H1 (cell line): ENCODE data around the gene THTPA. TPM values are rescaled to one million over a fixed set of nuclear protein-coding genes. Genes with fewer than 3 reads are reported as not detected.

ENCODE experiments used
- CTCF ChIA-PET: fragments of 300-600 bp; sonication (Branson Sonifier 250); formaldehyde crosslinking; loops from one replicate; lab custom pipeline; 2021; ENCODE audit not compliant: partially characterized antibody; lab: Charles Lee
- POLR2A ChIA-PET: fragments of 300-600 bp; sonication (Branson Sonifier 250); formaldehyde crosslinking; loops from one replicate; lab custom pipeline; 2021; ENCODE audit warnings: inconsistent platforms; ENCODE audit not compliant: partially characterized antibody; lab: Charles Lee
- DNase-seq, 2 experiments: peaks; one replicate each; pipeline versions ENCODE4 v3.0.0 to v3.0.0-alpha.2; 2010 to 2022; ENCODE audit warnings: low spot score in 2 of 2, low read depth in 1 of 2, mixed read lengths in 1 of 2
- FAIRE-seq: peaks from 2 replicates; lab custom pipeline; 2011; peaks lifted over from hg19 to GRCh38; lab: Jason Lieb, UNC
- H2AFZ ChIP-seq: 2 replicates; pipeline ENCODE4 v1.8.1; 2012; ENCODE audit warnings: low read length, inconsistent platforms
- H2AK5ac ChIP-seq: 2 replicates; pipeline ENCODE4 v1.6.1; 2013; ENCODE audit warnings: low read depth, low read length
- H2BK120ac ChIP-seq: replicated peaks from 2 replicates; pipeline ENCODE3; 2013; ENCODE audit warnings: low read depth, low read length, inconsistent platforms
- H2BK12ac ChIP-seq: 2 replicates; pipeline ENCODE4 v1.6.1; 2013; ENCODE audit warnings: low read depth, low read length
- H2BK15ac ChIP-seq: 2 replicates; pipeline ENCODE4 v1.6.1; 2013; ENCODE audit warnings: low read length
- H2BK20ac ChIP-seq: 2 replicates; pipeline ENCODE4 v1.6.1; 2013; ENCODE audit warnings: low read length
- H2BK5ac ChIP-seq: 2 replicates; pipeline ENCODE4 v1.6.1; 2013; ENCODE audit warnings: low read depth, low read length
- H3K14ac ChIP-seq: 2 replicates; pipeline ENCODE4 v1.6.1; 2013; ENCODE audit warnings: inconsistent platforms; ENCODE audit not compliant: insufficient read length
- H3K18ac ChIP-seq: 2 replicates; pipeline ENCODE4 v1.6.1; 2013; ENCODE audit warnings: low read length; ENCODE audit errors: extremely low read depth
- H3K23ac ChIP-seq: 2 replicates; pipeline ENCODE4 v1.6.1; 2013; ENCODE audit warnings: inconsistent platforms; ENCODE audit not compliant: insufficient read length
- H3K23me2 ChIP-seq: 2 replicates; pipeline ENCODE4 v1.6.1; 2013; ENCODE audit warnings: low read depth, low read length
- H3K27ac ChIP-seq: 2 replicates; pipeline ENCODE4 v1.6.1; 2011; ENCODE audit warnings: low read depth, low read length, inconsistent platforms
- H3K27me3 ChIP-seq, 4 experiments: replicated peaks in 1 of 4; 1 replicate in 1 of 4; 2 replicates in 3 of 4; pipeline versions ENCODE4 v1.6.1 to v1.8.1; 2011 to 2013; ENCODE audit warnings: low read length in 3 of 4, mild to moderate bottlenecking in 3 of 4, inconsistent platforms in 2 of 4, mixed read lengths in 2 of 4, moderate library complexity in 1 of 4; ENCODE audit not compliant: control insufficient read depth in 3 of 4, insufficient read depth in 3 of 4; ENCODE audit errors: extremely low read depth in 1 of 4
- H3K36me3 ChIP-seq, 4 experiments: 2 replicates each; pipeline versions ENCODE4 v1.6.1 to v1.8.1; 2011 to 2013; ENCODE audit warnings: mild to moderate bottlenecking in 4 of 4, low read length in 3 of 4, moderate library complexity in 2 of 4, control low read depth in 1 of 4, inconsistent platforms in 1 of 4; ENCODE audit not compliant: insufficient read depth in 4 of 4, control insufficient read depth in 2 of 4
- H3K4ac ChIP-seq: replicated peaks from 2 replicates; pipeline ENCODE3; 2013; ENCODE audit warnings: low read length, low read depth, mixed read lengths, inconsistent platforms; ENCODE audit not compliant: insufficient read length
- H3K4me1 ChIP-seq, 4 experiments: replicated peaks in 1 of 4; 1 replicate in 1 of 4; 2 replicates in 3 of 4; pipeline versions ENCODE4 v1.6.1 to v1.8.1; 2011 to 2013; ENCODE audit warnings: low read length in 3 of 4, inconsistent platforms in 2 of 4, mixed read lengths in 1 of 4; ENCODE audit not compliant: insufficient read depth in 4 of 4, control insufficient read depth in 3 of 4
- H3K4me2 ChIP-seq, 2 experiments: 2 replicates each; pipeline versions ENCODE4 v1.6.1 to v1.8.1; 2011 to 2013; ENCODE audit warnings: low read depth in 2 of 2, low read length in 2 of 2, control low read depth in 1 of 2, inconsistent platforms in 1 of 2, mild to moderate bottlenecking in 1 of 2; ENCODE audit not compliant: insufficient read depth in 1 of 2
- H3K4me3 ChIP-seq, 4 experiments: fragments of 200-600, 300-600 bp in 1 of 4; sonication (generic), shearing (Covaris generic), sonication (Bioruptor Twin) in 1 of 4; 2 replicates each; pipeline versions ENCODE4 v1.5.1 to v1.8.1; 2011 to 2016; ENCODE audit warnings: low read length in 4 of 4, low read depth in 3 of 4, control low read depth in 2 of 4, inconsistent platforms in 2 of 4, mild to moderate bottlenecking in 2 of 4, mixed read lengths in 1 of 4, moderate library complexity in 1 of 4; ENCODE audit not compliant: insufficient read depth in 2 of 4; ENCODE audit errors: extremely low read depth in 1 of 4
- H3K56ac ChIP-seq: replicated peaks from 2 replicates; pipeline ENCODE3; 2013; ENCODE audit warnings: low read depth, mild to moderate bottlenecking, mixed read lengths, low read length, inconsistent platforms; ENCODE audit not compliant: insufficient read length
- H3K79me1 ChIP-seq: 2 replicates; pipeline ENCODE4 v1.6.1; 2013; ENCODE audit warnings: low read depth, low read length, control low read depth
- H3K79me2 ChIP-seq, 2 experiments: 2 replicates each; pipeline versions ENCODE4 v1.6.1 to v1.8.1; 2012 to 2013; ENCODE audit warnings: low read length in 2 of 2, mild to moderate bottlenecking in 2 of 2, inconsistent platforms in 1 of 2; ENCODE audit not compliant: insufficient read depth in 2 of 2, control insufficient read depth in 1 of 2
- H3K9ac ChIP-seq, 4 experiments: replicated peaks in 1 of 4; 1 replicate in 1 of 4; 2 replicates in 3 of 4; pipeline versions ENCODE4 v1.6.1 to v1.8.1; 2011 to 2013; ENCODE audit warnings: low read depth in 3 of 4, low read length in 3 of 4, control low read depth in 2 of 4, mild to moderate bottlenecking in 2 of 4, moderate library complexity in 2 of 4, inconsistent platforms in 1 of 4; ENCODE audit errors: extremely low read depth in 1 of 4
- H3K9me3 ChIP-seq, 2 experiments: 2 replicates each; pipeline versions ENCODE4 v1.6.1 to v1.8.1; 2012 to 2013; ENCODE audit warnings: mild to moderate bottlenecking in 2 of 2, moderate library complexity in 2 of 2, control low read depth in 1 of 2, inconsistent platforms in 1 of 2, low read depth in 1 of 2, low read length in 1 of 2, mixed read lengths in 1 of 2; ENCODE audit not compliant: insufficient read depth in 2 of 2
- H4K20me1 ChIP-seq, 2 experiments: replicated peaks in 1 of 2; 2 replicates each; pipeline versions ENCODE3 to v1.8.1; 2011 to 2013; ENCODE audit warnings: inconsistent platforms in 2 of 2, low read length in 2 of 2, mild to moderate bottlenecking in 1 of 2; ENCODE audit not compliant: insufficient read depth in 2 of 2, control insufficient read depth in 1 of 2
- H4K5ac ChIP-seq: 2 replicates; pipeline ENCODE4 v1.6.1; 2013; ENCODE audit warnings: low read length, low read depth, mixed read lengths, inconsistent platforms; ENCODE audit not compliant: insufficient read length
- H4K8ac ChIP-seq: 2 replicates; pipeline ENCODE4 v1.8.0; 2013; ENCODE audit warnings: mild to moderate bottlenecking, moderate library complexity, low read length, inconsistent platforms; ENCODE audit not compliant: insufficient read depth; ENCODE audit errors: extremely low read depth
- H4K91ac ChIP-seq: replicated peaks from 2 replicates; pipeline ENCODE3; 2013; ENCODE audit warnings: low read length, mixed read lengths, inconsistent platforms; ENCODE audit not compliant: insufficient read length
- ATF2 ChIP-seq: IDR thresholded peaks from 2 replicates; pipeline ENCODE4 v1.6.1; 2012; ENCODE audit warnings: low read length, inconsistent platforms
- BACH1 ChIP-seq: IDR thresholded peaks from 2 replicates; pipeline ENCODE4 v1.6.1; 2012; ENCODE audit warnings: low read length, improper control_type of control experiment
- GABPA ChIP-seq: IDR thresholded peaks from 2 replicates; pipeline ENCODE4 v1.6.1; 2011; ENCODE audit warnings: mild to moderate bottlenecking, low read length, moderate library complexity, borderline replicate concordance; ENCODE audit not compliant: insufficient read depth
- KDM1A ChIP-seq: fragments of 200-600, 300-600 bp; sonication (generic); IDR thresholded peaks from 2 replicates; pipeline ENCODE4 v1.7.1; 2016; ENCODE audit warnings: mild to moderate bottlenecking, low read length, borderline replicate concordance
- KDM4A ChIP-seq: IDR thresholded peaks from one replicate; pipeline ENCODE4 v1.7.1; 2012; ENCODE audit warnings: low read depth, mild to moderate bottlenecking, moderate library complexity, low read length, inconsistent platforms; ENCODE audit not compliant: severe bottlenecking
- NRF1 ChIP-seq: IDR thresholded peaks from 2 replicates; pipeline ENCODE4 v1.6.1; 2011; ENCODE audit warnings: mild to moderate bottlenecking, low read depth, low read length, improper control_type of control experiment
- PHF8 ChIP-seq: fragments of 200-600 bp; sonication (generic); conservative IDR thresholded peaks from 2 replicates; pipeline ENCODE4 v1.7.1; 2012; ENCODE audit warnings: low read depth, mild to moderate bottlenecking, inconsistent platforms, low read length, moderate library complexity
- SUZ12 ChIP-seq: fragments of 200-600 bp; sonication (generic); IDR thresholded peaks from 2 replicates; pipeline ENCODE4 v1.6.1; 2012; ENCODE audit warnings: mild to moderate bottlenecking, inconsistent platforms, low read length, moderate library complexity, mixed read lengths
- TEAD4 ChIP-seq: IDR thresholded peaks from 2 replicates; pipeline ENCODE4 v1.6.1; 2012; ENCODE audit warnings: low read depth, low read length, inconsistent platforms, mixed read lengths
- ZNF274 ChIP-seq: IDR thresholded peaks from 2 replicates; pipeline ENCODE4 v1.7.0; 2012; ENCODE audit warnings: low read length, borderline replicate concordance; ENCODE audit errors: extremely low read depth
- WGBS, 2 experiments: shearing (Covaris generic) in 1 of 2; methylation state at CpG; one replicate each; pipeline versions ENCODE4 v1.1.6 to v1.1.7; 2013 to 2015; ENCODE audit warnings: low lambda C conversion rate in 2 of 2, mixed read lengths in 2 of 2, inconsistent platforms in 1 of 2, low coverage in 1 of 2, missing lambda C conversion rate in 1 of 2; ENCODE audit not compliant: insufficient replicate concordance in 2 of 2, insufficient coverage in 1 of 2, insufficient read length in 1 of 2; ENCODE audit errors: extremely low coverage in 1 of 2, missing lambda C conversion rate in 1 of 2; 5-methylcytosine and 5-hydroxymethylcytosine counted together
- polyA plus RNA-seq, 7 experiments: library from polyadenylated mRNA; depleted of rRNA in 3 of 7; stranded (reverse) in 5 of 7; unstranded in 2 of 7; fragments of >200 nt in 5 of 7; fragments of 200-250 nt in 2 of 7; gene quantifications; 1 replicate in 5 of 7; 2 replicates in 1 of 7; 4 replicates in 1 of 7; pipeline versions ENCODE4 v1.2.1 to v1.2.3, GENCODE V29; 2011 to 2013; ENCODE audit warnings: missing spikeins in 2 of 7, mixed read lengths in 2 of 7
- total RNA-seq: library from RNA; stranded (reverse); fragmentation: NEBNext Ultra II Directional; extraction: Animal tissue kit (Norgen Biotek cat#: 25700); gene quantifications from 2 replicates; pipeline ENCODE4 v1.2.1, GENCODE V29; 2021

The THTPA gene
- total and polyA plus RNA-seq, 2 of the 8 experiments (the other 6 are each of a cell fraction or from before 2014, with no cell fraction given): 16.6 to 19.0 TPM

GRCh38 chr14:23547924-23548323 is 8.1 kb upstream of the THTPA start:
- Histone ChIP-seq H3K4me3 (peak overlapping the region in 3 of 4 experiments; percentile 3 to 99 (median 12); a peak in 2 of 8 replicates), H2BK120ac (no peak overlapping the region), H3K23me2 (peaks cover 21% of the 10 kb centered on the region), H3K36me3 (peaks cover 0 to 10% (median 3%) of the 10 kb centered on the region in 4 experiments; a peak in 3 of 8 replicates), H3K79me2 (peaks cover 10 to 60% of the 10 kb centered on the region in 2 experiments; a peak in 3 of 4 replicates), H3K14ac (no peak overlapping the region), H4K91ac (peak overlapping the region; percentile 5), H2BK12ac (peak overlapping the region; percentile 55), H3K27ac (peak overlapping the region; percentile 65; the same call in 1 of the 2 replicates), H3K18ac (peak overlapping the region; percentile 79), H3K9ac (peak overlapping the region in 3 of 4 experiments; percentile 2 to 53 (median 22); a peak in 4 of 7 replicates), H4K20me1 (peaks cover 0 to 2% of the 10 kb centered on the region in 2 experiments), H3K4ac (no peak overlapping the region), H3K23ac (no peak overlapping the region), H3K79me1 (peaks cover 21% of the 10 kb centered on the region), H3K4me1 (peaks cover 37 to 68% (median 46%) of the 10 kb centered on the region in 4 experiments), H2BK15ac (peak overlapping the region; percentile 10; the same call in 1 of the 2 replicates), H2BK20ac (peak overlapping the region; percentile 17), H3K9me3 (no peaks in the 10 kb centered on the region), H3K27me3 (no peaks in the 10 kb centered on the region), H3K56ac (no peak overlapping the region), H2BK5ac (peak overlapping the region; percentile 76), H4K8ac (no peak overlapping the region), H4K5ac (peak overlapping the region; percentile 36), H2AK5ac (peak overlapping the region; percentile 58), H3K4me2 (peak overlapping the region; percentile 99 to 100; a peak in 3 of 4 replicates), H2AFZ (no peak overlapping the region)
- ChIA-PET POLR2A (interaction anchor here (0.6 to 52.7 kb wide), 5 partner anchors 0 to 665 kb away, joined by 4 to 1523 read pairs (median 944); partner anchors contain the start of genes AP1G2, NGDN, PABPN1 and THTPA), CTCF (interaction anchor here (0.7 to 70.5 kb wide), 4 partner anchors 5 to 360 kb away, joined by 3 to 2092 read pairs (median 1314); partner anchors contain the start of genes AP1G2, NGDN, THTPA and ZFHX2)
- FAIRE-seq (no peak), DNase-seq (no peak)
- 70% methylated on average over 2 of the region's 2 CpGs; no CpG with 5 or more reads in 1 of the 2 experiments for WGBS, 2 experiments
- TF ChIP-seq GABPA (no peak), ATF2 (no peak), SUZ12 (no peak), BACH1 (no peak), TEAD4 (no peak), NRF1 (no peak), KDM4A (no peak), KDM1A (no peak), ZNF274 (no peak), PHF8 (no peak)
